Kidney (tissue), 14 donors: ENCODE measurements around the gene S100A5. TPM values are rescaled to one million over a fixed set of nuclear protein-coding genes. Genes with fewer than 3 reads are reported as not detected.

Source experiments
- DNase-seq, 5 donors: peaks; one replicate each; pipeline ENCODE4 v3.0.0-alpha.2; 2013 to 2020
- FAIRE-seq: peaks from 2 replicates; lab custom pipeline; 2012; peaks lifted over from hg19 to GRCh38; lab: Jason Lieb, UNC
- H3K27ac ChIP-seq, 2 donors: one replicate each; pipeline ENCODE4 v1.7.0; 2013; ENCODE audit warnings: low read depth in 2 of 2, low read length in 2 of 2, inconsistent platforms in 1 of 2
- H3K27me3 ChIP-seq: one replicate; pipeline ENCODE4 v1.7.1; 2013; ENCODE audit warnings: low read length, inconsistent platforms; ENCODE audit not compliant: control insufficient read depth, insufficient read depth
- H3K36me3 ChIP-seq, 3 donors: one replicate each; pipeline versions ENCODE4 v1.7.0 to v1.7.1; 2013; ENCODE audit warnings: low read length in 3 of 3, control low read depth in 1 of 3, inconsistent platforms in 1 of 3; ENCODE audit not compliant: insufficient read depth in 3 of 3, control insufficient read depth in 2 of 3
- H3K4me1 ChIP-seq, 3 donors: one replicate each; pipeline versions ENCODE4 v1.7.0 to v1.7.1; 2013; ENCODE audit warnings: low read length in 3 of 3, inconsistent platforms in 1 of 3, low read depth in 1 of 3; ENCODE audit not compliant: control insufficient read depth in 2 of 3, insufficient read depth in 2 of 3
- H3K4me3 ChIP-seq, 3 donors: one replicate each; pipeline versions ENCODE4 v1.7.0 to v1.8.1; 2013; ENCODE audit warnings: low read length in 3 of 3, control low read depth in 1 of 3, inconsistent platforms in 1 of 3
- H3K9ac ChIP-seq, 3 donors: one replicate each; pipeline versions ENCODE4 v1.7.0 to v1.7.1; 2013; ENCODE audit warnings: low read length in 3 of 3, control low read depth in 1 of 3, inconsistent platforms in 1 of 3
- H3K9me3 ChIP-seq, 3 donors: one replicate each; pipeline versions ENCODE4 v1.7.0 to v1.7.1; 2013; ENCODE audit warnings: low read length in 3 of 3, control low read depth in 1 of 3, inconsistent platforms in 1 of 3; ENCODE audit not compliant: control insufficient read depth in 2 of 3, insufficient read depth in 1 of 3
- CTCF ChIP-seq: IDR thresholded peaks from 3 replicates; pipeline ENCODE4 v1.5.1; 2012; ENCODE audit warnings: mild to moderate bottlenecking, moderate library complexity, borderline replicate concordance; ENCODE audit not compliant: insufficient read depth; ENCODE audit errors: extremely low read depth
- intact Hi-C: fragments of 100-400 bp; cut with DNase I; formaldehyde crosslinking; loops from one replicate; pipeline ENCODE4 v1.11.1; 2022
- polyA plus RNA-seq: library from polyadenylated mRNA; stranded (reverse); fragments of 350-450 nt; fragmentation: Illumina TruSeq; extraction: RNeasy Lipid Tissue Mini Kit (QIAGEN cat#74804); gene quantifications from one replicate; pipeline ENCODE4 v1.2.3, GENCODE V29; 2014; ENCODE audit warnings: low read depth, low replicate concordance; ENCODE audit not compliant: insufficient read depth
- total RNA-seq: library from RNA; stranded (reverse); fragmentation: NEBNext Ultra II Directional; extraction: Animal tissue kit (Norgen Biotek cat#: 25700); gene quantifications from one replicate; pipeline ENCODE4 v1.2.1, GENCODE V29; 2021
- donor health status: control.
- donor health status: control.
- donor health status: control.
- donor health status: control.
- donor health status: control.
- donor health status: DM: yes; HTN: yes; CAD: no.
- donor health status: Normal renal cell carcinoma (clear cell type).

Gene S100A5
- total and polyA plus RNA-seq, 2 donors from 2014 or later: 0.91 to 1.9 TPM

- FAIRE-seq (no peak), DNase-seq (no peak)
- TF ChIP-seq CTCF: peak; percentile 40
- Histone ChIP-seq H3K27me3 (no peaks in the 10 kb centered on the region), H3K4me3 (no peak overlapping the region), H3K4me1 (peaks cover 0 to 4% (median 0%) of the 10 kb centered on the region in 3 donors), H3K9ac (no peak overlapping the region), H3K27ac (no peak overlapping the region), H3K36me3 (no peaks in the 10 kb centered on the region), H3K9me3 (no peaks in the 10 kb centered on the region)
- intact Hi-C loops: loop anchor here (5.0 kb wide), 1 partner anchor 57 kb away; the partner anchor contains the start of gene S100A2
Measured at GRCh38 chr1:153509729-153510354, 30.9 kb downstream of the S100A5 start.

GRCh38 chr1:153509036-153509435 is 31.7 kb downstream of the S100A5 start:
- no peak for DNase-seq
- Histone ChIP-seq H3K4me3 (no peak overlapping the region), H3K4me1 (peaks cover 0 to 4% (median 0%) of the 10 kb centered on the region in 3 donors), H3K9ac (no peak overlapping the region), H3K27me3 (no peaks in the 10 kb centered on the region), H3K9me3 (no peaks in the 10 kb centered on the region), H3K36me3 (no peaks in the 10 kb centered on the region), H3K27ac (no peak overlapping the region)
- FAIRE-seq: no peak
- TF ChIP-seq CTCF: no peak
- intact Hi-C loops: no loop called here

DNA sequence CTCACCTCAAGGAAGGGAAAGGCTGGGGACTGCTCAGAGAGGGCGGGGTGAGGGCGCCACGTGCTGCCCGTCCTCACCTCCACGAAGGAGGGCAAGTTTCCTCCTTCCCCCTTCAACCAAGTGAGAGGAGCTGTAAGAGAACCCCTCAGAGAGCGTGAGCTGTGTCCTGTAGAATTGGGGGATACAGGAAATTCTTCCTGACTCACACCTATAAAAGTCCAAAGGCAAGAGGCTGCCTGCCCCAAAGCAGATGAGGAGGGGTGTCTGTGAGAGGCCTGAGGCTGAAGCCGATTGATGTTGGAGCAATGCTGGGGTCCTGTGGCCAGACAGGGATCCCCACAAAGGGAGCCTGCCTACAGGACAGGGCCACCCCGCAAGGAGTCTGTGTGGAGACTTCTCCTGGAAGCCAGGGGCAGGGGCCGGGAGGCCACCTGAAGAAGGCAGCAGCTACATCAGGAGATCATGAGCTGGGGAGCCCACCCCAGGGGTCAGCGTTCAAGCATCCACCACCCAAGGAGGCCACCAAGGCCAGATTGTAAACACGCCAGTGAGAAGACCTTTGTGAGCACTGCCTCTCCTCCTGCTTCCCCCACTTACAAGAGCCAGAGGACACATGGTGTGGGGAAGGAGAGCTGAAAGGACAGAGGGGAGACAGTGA is 32.7 kb downstream of the S100A5 start:
- no peak overlapping the region for H3K27ac ChIP-seq

More for the DNA sequence above, 32.7 kb downstream of the S100A5 start:
- Histone ChIP-seq H3K4me3 (no peak overlapping the region), H3K27me3 (no peaks in the 10 kb centered on the region), H3K9ac (no peak overlapping the region), H3K4me1 (peaks cover 0 to 4% (median 0%) of the 10 kb centered on the region in 3 donors), H3K36me3 (no peaks in the 10 kb centered on the region), H3K9me3 (no peaks in the 10 kb centered on the region)
- no peak for DNase-seq
- no peak for TF ChIP-seq CTCF
- intact Hi-C loops: no loop called here
- FAIRE-seq: no peak
